K562 (cell line): Measurements from ENCODE around the gene SPSB1.

Experiments
- CREB1 ChIP-seq, 2 experiments: sonication (generic) in 1 of 2; formaldehyde crosslinking in 1 of 2; IDR thresholded peaks; 2 replicates each; pipeline versions ENCODE4 v1.6.1 to v1.8.0; 2012 to 2022; ENCODE audit warnings: inconsistent platforms in 1 of 2, mild to moderate bottlenecking in 1 of 2, missing genetic modification reagents in 1 of 2, moderate library complexity in 1 of 2
- FOXJ3 ChIP-seq: sonication (generic); formaldehyde crosslinking; IDR thresholded peaks from 2 replicates; pipeline ENCODE4 v1.4.0; 2020; ENCODE audit warnings: mild to moderate bottlenecking, missing genetic modification reagents
- JUNB ChIP-seq: fragments of 450-650 bp; formaldehyde crosslinking; conservative IDR thresholded peaks from 2 replicates; pipeline ENCODE4 v1.4.0; 2020; ENCODE audit warnings: mild to moderate bottlenecking
- ZBTB7A ChIP-seq: IDR thresholded peaks from 2 replicates; pipeline ENCODE4 v1.6.1; 2011; ENCODE audit warnings: low read depth, mild to moderate bottlenecking, low read length, moderate library complexity, borderline replicate concordance; ENCODE audit not compliant: control insufficient read depth
- ZFP36 ChIP-seq: fragments of 150-350 bp; IDR thresholded peaks from 2 replicates; pipeline ENCODE4 v1.6.1; 2018; ENCODE audit warnings: low read length, low read depth; ENCODE audit not compliant: partially characterized antibody

DNA sequence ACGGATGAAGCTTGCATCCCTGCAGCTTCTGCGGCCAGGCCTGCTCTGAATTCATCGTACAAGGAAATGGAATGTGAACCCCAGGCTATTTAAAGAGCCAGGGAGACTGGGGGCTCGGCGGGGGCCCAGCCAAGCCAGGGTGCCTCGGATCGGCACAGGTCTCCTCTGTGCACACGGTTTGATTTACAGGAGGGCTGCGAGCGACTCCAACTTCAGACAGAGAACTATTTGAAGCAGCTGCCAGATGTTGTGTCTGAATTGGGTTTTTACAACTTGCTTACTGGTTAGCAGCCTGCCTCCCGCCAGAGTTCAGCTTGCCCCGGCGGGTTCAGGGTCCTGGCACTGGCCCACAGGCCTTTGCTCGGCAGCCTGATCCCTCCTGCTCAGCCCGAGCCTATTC lies 83.2 kb downstream of the SPSB1 start:
- TF ChIP-seq JUNB (CRISPR knock-in tag) (no peak), ZBTB7A (no peak), ZFP36 (no peak), CREB1 (IDR thresholded peaks at IDR 0.05) (no peak), CREB1 (CRISPR knock-in tag; IDR thresholded peaks at IDR 0.05) (no peak), FOXJ3 (CRISPR knock-in tag) (no peak)
